ENCODE results near the gene KIF1A.
"Not testable (repeated sequence)": the region's sequence is repeated elsewhere in the genome, so short reads cannot be mapped to it uniquely, and the experiment has no call there.

DNA sequence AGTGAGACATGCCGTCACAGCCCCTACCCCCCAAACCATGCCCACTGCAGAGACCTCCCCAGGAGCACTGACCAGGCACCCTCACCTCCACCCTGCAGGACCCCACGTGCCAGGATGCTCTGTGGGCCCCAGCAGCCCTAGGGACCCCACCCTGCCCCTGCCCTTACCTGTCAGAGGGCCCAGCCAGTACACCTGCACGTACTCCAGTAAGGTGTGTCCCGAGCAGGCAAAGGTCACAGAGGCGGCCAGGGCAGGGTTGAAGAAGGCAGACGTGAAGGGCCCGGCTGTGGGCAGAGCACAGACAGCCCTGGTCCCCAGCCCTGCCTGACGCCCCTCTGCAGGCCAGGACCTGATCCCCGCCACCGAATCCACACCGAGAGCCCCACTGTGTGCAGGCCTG, 139.8 kb downstream of the KIF1A start:
- TF ChIP-seq, protein P1, sequence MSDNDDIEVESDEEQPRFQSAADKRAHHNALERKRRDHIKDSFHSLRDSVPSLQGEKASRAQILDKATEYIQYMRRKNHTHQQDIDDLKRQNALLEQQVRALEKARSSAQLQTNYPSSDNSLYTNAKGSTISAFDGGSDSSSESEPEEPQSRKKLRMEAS (IDR thresholded peaks at IDR 0.05; ENCODE audit: insufficient read depth, insufficient read length) = not testable (repeated sequence)
- not testable (repeated sequence) for TF ChIP-seq FOS (IDR thresholded peaks at IDR 0.05; ENCODE audit: borderline replicate concordance, insufficient read depth, low read length); GATA2 (IDR thresholded peaks at IDR 0.05; ENCODE audit: insufficient read depth, insufficient read length, low read depth, low read length); POLR2A (IDR thresholded peaks at IDR 0.05; ENCODE audit: low read depth, low read length)
- TF ChIP-seq, protein P2, sequence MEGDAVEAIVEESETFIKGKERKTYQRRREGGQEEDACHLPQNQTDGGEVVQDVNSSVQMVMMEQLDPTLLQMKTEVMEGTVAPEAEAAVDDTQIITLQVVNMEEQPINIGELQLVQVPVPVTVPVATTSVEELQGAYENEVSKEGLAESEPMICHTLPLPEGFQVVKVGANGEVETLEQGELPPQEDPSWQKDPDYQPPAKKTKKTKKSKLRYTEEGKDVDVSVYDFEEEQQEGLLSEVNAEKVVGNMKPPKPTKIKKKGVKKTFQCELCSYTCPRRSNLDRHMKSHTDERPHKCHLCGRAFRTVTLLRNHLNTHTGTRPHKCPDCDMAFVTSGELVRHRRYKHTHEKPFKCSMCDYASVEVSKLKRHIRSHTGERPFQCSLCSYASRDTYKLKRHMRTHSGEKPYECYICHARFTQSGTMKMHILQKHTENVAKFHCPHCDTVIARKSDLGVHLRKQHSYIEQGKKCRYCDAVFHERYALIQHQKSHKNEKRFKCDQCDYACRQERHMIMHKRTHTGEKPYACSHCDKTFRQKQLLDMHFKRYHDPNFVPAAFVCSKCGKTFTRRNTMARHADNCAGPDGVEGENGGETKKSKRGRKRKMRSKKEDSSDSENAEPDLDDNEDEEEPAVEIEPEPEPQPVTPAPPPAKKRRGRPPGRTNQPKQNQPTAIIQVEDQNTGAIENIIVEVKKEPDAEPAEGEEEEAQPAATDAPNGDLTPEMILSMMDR (IDR thresholded peaks at IDR 0.05; ENCODE audit: extremely low read depth in 1 of 2, insufficient read depth in 1 of 2, low read depth in 1 of 2, low read length in 2 of 2) = not testable (repeated sequence)

Measured in endothelial cell of umbilical vein (primary cell).